NCI-H82 treated with DMSO at 0.1 percent for 48 hours (cell line): ENCODE data around the gene LOC128125822.

Source experiments
- DNase-seq: peaks from one replicate; lab custom pipeline; 2025; ENCODE audit not compliant: unreplicated experiment; lab: John Stamatoyannopoulos, UW

LOC128125822 gene

DNA sequence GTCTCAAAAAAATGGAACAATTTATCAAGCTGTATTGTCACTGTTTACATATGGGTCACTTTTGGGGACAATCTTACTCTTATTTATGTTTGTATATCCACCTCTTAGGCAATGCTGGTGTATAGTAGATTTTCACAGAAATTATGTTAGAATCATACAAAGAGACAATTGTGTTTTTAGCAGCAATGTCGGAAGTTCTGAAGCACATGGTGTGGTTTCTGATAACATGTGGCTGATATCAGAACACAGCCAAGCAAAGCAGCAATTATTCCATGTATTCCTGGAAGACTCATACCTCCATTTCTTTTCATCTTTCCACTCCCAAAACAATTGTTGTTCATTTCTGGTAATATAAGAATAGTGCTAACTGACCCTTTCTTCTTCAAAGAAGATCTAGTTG is 17.5 kb upstream of the LOC128125822 start:
- DNase-seq, result no peak

DNA sequence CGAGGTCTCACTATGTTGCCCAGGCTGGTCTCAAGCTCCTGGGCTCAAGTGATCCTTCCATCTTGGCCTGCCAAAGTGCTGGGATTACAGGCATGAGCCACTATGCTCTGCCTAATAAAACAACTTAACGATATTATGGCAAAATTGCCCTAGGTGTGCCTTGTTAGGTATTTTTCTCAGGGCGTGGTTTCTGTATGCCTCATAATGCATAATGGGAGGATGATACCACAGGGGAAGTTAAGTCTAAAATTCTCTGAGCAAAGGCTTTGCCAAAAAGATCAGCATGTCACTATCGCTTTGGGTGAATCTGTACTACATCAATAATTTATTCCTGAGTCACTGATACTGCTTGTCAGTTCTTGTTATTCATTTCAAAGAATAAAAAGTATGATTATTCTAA is 15.9 kb upstream of the LOC128125822 start:
- no peak for DNase-seq

- DNase-seq, result no peak
These were observed 14.0 kb upstream of the LOC128125822 start for GRCh38 chr6:63558278-63558677.

DNA sequence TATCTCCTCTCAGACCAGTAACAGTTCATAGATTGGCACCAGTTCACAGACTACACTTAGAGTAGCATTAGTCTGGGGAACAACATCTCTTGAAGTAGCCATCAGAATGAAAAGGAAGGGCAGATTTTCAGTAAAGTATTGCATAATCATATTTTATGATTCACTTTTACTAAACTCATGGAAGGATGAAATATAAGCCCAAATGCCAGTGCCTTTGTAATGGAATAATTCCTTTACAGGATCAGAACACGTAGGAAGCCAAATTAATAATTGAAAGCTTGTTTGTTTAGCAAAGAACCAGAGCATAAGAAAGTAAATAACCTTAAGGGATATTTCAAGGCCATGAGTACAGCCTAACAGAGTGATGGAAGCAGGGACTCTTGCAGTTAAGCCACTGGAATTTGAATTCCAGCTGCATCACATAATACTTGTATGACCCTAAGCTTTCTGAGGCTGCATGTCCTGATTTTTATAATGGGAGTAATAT is 11.4 kb upstream of the LOC128125822 start:
- no peak for DNase-seq

DNA sequence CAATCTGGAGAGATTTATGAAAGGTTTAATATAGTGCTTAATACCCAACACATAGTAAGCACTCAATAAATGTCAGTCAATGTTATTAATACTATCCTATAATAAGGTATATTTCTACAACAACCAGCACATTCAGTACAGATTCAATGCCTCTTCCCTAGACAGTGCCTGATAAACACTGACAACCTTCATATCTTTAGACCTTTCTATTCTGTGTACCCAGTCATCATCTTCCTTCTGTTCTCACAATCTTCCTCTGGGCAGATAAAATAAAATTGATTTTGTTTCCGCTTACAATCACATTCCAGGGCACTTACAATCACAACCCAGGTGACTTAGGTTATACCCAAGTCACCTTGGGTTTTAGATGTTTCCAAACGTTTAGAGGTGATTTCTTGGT is 11.0 kb upstream of the LOC128125822 start:
- DNase-seq, result no peak

- DNase-seq, result no peak
These were observed 9.0 kb upstream of the LOC128125822 start for GRCh38 chr6:63563235-63563634.

DNA sequence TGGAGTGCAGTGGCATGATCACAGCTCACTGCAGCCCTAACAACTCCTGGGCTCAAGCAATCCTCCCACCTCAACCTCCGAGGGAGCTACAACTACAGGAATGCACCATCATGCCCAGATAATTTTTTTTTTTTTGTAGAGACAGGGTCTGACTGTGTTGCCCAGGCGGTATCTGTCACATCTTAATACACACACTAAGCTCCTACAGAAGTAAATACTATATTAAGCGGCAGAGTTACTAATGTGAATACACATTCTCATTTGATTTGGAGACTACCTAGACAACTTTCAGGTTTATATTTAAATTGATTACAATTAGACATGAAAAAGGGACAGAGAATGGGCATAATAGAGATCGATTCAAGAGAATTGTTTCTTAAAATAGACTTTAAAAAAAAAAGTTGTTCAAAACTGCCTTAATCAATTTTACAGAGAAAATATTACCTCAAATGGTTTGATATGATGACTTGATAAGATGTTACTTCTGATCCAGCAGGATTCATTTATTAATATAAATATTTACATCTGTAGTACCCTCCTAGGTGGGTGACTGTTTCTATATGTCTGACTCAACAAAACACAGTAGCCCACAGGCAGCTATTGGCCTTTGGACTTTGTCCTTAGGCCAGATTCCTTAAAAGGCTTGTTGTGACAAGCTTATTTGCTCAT is 7.1 kb upstream of the LOC128125822 start:
- no peak for DNase-seq

DNA sequence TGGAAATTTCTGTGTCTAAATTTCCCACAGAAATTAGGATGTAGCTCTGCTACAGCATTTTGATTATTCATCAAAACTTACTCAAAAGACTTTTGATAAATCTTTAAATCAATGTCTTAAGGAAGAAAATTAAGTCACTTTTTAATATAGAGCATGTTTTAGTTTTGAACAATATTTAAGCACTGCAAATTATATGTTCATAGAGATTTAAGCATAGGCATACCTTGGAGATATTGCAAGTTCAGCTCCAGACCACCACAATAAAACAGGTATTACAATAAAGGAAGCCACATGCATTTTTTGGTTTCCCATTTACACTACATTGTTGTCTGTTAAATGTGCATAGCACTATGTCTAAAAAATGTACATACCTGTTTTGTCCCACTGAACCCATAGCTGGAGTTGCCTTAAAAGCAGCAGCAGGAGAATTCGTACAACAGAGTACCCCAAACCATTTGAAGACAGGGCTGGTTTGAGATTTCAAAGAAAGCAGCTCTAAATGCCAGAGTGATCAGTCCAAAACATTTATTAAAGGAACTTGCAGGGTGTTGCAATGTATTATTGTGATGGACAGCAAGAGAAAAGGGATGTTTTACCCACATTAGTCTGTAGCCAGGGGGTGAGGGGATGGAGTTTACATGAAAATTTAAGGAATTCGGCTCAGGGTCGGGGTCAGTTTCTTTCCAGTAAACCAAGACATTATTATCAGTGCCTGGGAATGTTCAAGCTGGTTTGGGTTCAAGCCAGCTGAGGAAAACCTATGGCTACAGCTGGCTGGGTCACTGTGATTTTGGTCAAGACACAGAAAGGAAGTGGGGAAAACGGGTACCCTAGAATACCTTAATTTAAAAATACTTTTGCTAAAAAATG is 6.3 kb upstream of the LOC128125822 start:
- no peak for DNase-seq

DNA sequence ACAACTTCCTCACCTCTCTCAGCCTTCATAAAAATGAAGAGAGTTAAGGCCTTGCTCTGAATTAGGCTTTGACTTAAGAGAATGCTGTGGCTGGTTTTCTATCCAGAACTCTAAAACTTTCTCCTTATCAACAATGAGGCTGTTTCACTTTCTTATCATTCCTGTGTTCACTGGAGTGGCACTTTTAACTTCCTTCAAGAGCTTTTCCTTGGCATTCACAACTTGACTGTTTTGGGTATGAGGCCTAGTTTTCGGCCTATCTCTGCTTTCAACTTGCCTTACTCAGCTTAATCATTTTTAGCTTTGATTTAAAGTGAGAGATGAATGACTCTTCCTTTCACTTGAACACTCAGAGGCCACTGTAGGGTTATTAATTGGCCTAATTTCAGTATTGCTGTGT is 4.3 kb upstream of the LOC128125822 start:
- no peak for DNase-seq

- DNase-seq, result no peak
These were observed 778 bp upstream of the LOC128125822 start for GRCh38 chr6:63571361-63572043.

GRCh38 chr6:63572747-63573075 is 431 bp downstream of the LOC128125822 start:
- no peak for DNase-seq

- no peak for DNase-seq
These were observed 1.0 kb downstream of the LOC128125822 start for GRCh38 chr6:63573076-63573898.

DNA sequence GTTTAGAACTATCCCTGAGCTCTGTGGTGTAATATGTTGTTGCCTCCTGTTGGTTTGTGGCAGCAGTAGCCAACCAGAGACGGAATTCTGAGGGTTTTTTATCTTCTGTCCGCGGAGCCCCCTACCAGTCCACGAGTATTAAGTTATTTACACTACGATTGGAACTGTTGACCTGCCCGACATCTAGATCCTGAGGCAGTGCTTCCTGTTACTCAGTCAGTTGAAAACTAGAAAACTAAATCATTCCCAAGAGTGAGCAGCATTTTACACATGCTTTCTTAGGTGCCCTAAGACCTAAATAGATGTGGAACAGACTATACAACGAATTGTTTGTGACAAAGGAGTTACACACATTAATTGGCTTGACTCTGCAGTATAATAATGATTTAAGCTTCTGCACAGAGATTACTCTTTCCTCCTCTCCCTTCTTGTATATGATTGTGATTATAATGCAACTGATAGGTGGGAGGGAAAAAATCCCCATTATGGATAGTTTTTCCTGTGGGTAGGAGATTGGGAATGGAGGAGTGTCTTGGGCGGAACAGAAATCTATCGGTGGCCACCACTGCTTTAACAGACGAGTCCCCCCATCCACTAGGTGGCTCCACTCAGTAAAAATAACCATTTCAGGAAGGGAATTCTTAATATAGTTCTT is 1.7 kb downstream of the LOC128125822 start:
- DNase-seq, result peak; percentile 54

DNA sequence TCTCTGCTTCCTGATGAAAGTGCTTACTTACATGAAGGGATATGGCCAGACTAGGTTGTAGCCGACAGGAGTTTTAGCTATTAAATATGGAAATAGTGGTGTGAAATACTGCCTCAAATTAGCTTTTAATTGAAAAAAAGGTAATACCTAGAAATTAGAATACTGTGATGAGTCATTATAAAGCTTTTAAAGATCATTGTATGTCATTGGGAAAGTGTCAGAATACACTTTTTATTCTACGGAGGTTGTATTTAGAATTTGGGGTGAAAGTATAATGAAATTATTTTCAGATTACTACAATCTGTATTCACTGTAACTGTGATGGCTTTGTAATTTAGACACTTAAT is 2.2 kb downstream of the LOC128125822 start:
- DNase-seq, result no peak

DNA sequence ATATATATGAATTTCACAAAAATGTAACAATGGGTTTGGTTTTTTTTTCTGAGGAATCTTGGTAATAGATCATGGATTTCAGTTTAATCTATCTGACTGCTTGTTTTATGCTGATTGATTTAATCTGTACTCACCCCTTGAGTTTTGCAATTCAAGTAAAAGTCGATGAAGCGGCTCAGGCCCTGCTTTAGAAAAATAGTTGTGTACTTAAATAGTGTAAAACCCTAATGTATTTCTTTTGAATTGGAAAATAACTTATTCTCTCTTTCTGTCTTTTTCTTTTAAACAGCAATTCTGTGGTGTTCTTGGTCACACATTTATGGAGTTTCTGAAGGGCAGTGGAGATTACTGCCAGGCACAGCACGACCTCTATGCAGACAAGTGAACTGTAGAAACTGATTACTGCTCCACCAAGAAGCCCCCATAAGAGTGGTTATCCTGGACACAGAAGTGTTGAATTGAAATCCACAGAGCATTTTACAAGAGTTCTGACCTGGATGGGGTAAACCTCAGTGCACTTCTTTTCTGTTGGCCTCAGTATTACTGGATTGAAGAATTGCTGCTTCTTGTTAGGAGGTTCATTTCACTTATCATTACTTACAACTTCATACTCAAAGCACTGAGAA is 4.0 kb downstream of the LOC128125822 start:
- DNase-seq, result no peak

DNA sequence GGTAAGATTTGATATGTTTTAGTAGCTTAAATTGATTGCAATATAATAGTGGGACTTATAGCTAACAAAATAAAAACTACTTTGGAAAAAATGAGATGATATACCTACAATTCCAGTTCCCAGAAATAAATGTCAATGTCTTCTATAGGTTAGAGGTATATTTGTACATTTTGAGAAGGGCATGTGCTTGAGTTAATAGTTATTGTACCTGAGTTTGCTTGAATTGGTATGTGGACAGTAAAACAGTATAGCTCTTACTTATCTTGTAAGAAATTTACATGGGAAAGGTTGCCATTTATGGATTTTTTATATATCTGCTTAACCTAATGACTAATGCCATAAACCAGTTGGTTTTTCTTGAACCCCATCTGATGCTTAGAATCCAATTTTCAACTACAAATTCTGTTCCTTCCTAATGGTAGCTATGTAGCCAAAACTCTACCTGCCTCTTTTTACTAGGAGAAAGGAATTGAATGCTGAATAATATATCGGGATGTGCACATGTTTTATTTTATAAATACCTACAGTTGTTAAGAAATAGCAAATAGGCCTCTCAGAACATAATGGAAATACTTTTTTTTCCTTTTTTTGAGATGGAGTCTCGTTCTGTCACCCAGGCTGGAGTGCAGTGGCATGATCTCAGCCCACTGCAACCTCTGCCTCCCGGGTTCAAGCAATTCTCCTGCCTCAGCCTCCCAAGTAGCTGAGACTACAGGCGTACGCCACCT is 4.9 kb downstream of the LOC128125822 start:
- DNase-seq, result no peak

- DNase-seq, result no peak
These were observed 6.5 kb downstream of the LOC128125822 start for GRCh38 chr6:63578757-63579156.

DNA sequence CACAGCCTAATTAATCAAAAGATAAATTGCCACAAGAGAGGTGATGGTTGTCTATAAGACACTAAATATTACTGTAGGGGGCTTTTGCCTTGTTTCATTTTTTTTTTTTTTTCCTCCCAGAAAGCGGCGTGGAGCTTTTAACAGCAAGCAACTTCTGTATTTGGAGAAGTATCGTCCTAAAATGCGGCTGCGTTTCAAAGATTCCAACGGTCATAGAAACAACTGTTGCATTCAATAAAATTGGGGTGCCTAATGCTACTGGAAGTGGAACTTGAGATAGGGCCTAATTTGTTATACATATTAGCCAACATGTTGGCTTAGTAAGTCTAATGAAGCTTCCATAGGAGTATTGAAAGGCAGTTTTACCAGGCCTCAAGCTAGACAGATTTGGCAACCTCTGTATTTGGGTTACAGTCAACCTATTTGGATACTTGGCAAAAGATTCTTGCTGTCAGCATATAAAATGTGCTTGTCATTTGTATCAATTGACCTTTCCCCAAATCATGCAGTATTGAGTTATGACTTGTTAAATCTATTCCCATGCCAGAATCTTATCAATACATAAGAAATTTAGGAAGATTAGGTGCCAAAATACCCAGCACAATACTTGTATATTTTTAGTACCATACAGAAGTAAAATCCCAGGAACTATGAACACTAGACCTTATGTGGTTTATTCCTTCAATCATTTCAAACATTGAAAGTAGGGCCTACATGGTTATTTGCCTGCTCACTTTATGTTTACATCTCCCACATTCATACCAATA is 7.8 kb downstream of the LOC128125822 start:
- DNase-seq, result no peak

- no peak for DNase-seq
These were observed 8.4 kb downstream of the LOC128125822 start for GRCh38 chr6:63580704-63580961.
